ENCODE results near the gene QDPR. TPM values are rescaled to one million over a fixed set of nuclear protein-coding genes. Genes with fewer than 3 reads are reported as not detected.

QDPR gene
- total RNA-seq, 4 donors from 2014 or later, result 17.2 to 58.7 (median 35.5) TPM

DNA sequence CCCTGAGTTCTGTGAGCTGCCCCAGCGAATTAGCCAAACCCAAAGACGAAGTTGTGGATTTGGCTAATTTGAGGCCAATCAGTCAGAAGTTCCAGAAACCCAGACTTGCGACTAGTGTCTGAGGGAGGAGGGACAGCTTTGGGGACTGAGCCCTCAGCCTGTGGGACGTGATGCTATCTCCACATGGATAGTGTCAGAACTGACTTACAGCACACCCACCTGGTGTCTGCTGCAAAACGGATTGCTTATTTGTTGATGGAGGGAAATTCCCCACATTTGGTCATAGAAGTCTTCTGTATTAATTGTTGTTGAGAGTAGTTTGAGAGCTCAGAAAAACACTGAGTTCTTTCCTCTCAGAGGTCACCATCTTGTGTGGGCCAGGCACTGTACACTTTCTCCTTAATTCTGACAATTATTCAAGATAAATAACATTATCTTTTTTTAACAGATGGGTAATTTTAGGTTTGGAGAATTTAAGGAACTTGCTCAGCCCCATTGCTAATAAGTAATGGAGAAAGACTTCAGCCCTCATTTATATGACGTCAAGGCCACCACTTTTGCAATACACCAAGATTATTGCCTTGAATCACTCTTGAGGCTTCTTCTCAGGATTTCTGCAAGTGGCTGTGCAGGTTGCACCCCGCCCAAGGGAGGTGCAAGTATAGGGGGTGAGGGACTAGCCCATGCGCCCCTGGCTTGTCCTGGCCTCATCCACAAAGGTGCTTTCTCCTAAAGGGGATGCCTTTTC lies 19.8 kb upstream of the QDPR start:
- no peak for ATAC-seq (ENCODE audit: low FRiP score)
- TF ChIP-seq, protein P1, sequence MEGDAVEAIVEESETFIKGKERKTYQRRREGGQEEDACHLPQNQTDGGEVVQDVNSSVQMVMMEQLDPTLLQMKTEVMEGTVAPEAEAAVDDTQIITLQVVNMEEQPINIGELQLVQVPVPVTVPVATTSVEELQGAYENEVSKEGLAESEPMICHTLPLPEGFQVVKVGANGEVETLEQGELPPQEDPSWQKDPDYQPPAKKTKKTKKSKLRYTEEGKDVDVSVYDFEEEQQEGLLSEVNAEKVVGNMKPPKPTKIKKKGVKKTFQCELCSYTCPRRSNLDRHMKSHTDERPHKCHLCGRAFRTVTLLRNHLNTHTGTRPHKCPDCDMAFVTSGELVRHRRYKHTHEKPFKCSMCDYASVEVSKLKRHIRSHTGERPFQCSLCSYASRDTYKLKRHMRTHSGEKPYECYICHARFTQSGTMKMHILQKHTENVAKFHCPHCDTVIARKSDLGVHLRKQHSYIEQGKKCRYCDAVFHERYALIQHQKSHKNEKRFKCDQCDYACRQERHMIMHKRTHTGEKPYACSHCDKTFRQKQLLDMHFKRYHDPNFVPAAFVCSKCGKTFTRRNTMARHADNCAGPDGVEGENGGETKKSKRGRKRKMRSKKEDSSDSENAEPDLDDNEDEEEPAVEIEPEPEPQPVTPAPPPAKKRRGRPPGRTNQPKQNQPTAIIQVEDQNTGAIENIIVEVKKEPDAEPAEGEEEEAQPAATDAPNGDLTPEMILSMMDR (IDR thresholded peaks at IDR 0.05), result no peak
- DNase-seq (ENCODE audit: low spot score), result no peak

DNA sequence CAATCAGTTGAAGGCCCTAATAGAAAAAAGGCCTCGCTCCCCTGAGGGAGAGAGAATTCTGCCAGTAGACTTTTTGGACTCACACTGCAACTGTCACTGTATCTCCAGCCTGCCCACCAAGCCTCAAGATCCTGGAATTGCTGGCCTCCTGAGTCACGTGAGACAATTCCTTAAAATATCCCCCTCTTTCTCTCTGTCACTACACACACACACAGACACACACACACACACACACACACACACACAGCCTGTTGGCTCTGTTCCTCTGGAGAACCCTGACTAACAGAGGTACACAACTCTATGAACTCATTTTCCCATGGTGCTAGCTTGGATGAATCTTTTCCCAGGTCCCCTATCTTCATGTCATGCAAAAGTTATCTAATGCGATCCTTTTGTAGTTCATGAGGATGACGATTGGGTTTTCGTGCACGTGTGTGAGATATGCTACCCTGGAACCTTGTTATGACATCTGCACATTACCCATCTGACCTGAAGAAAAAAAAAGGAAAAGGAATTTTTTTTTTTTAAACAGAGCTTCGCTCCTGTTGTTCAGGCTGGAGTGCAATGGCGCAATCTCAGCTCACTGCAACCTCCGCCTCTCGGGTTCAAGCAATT lies 16.8 kb upstream of the QDPR start:
- no peak for ATAC-seq (ENCODE audit: low FRiP score)
- TF ChIP-seq, protein P1 (IDR thresholded peaks at IDR 0.05), result no peak
- no peak for DNase-seq (ENCODE audit: low spot score)

DNA sequence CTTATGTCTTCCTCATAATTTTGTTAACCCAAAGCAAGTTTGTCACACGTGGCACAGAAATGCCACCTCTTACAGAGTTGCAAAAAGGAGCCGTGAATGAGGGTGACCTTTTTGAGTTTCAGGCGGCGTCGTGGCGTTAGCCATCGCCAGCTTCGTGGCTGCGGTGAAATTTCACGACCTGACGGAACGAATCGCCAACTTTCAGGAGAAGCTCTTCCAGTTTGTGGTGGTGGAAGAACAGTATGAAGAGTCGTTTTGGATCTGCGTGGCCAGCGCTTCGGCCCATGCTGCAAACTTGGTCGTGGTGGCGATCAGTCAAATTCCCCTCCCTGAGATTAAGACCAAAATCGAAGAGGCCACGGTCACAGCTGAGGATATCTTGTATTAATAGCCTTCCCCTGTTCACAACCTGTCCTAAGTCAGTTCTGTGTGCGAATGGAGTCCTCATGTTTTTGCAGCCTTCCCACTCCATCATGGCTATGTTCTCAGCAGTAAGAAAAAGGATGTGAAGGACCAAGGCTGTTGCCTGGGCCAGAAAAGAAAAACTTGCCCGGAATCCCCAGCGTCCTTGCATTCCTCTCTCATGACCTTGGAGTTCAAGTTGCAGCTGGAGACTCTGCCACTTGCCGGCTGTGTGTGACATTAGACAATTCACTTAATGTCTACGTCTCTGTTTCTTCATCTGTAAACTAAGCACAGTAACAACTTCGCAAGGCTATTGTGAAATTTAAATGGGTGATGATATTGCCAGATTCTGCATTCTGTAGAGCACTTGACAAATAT lies 15.0 kb upstream of the QDPR start:
- TF ChIP-seq, protein P1 (IDR thresholded peaks at IDR 0.05), result no peak
- no peak for ATAC-seq (ENCODE audit: low FRiP score)

GRCh38 chr4:17523662-17524061 lies 11.8 kb upstream of the QDPR start:
- no peak for ATAC-seq (ENCODE audit: low FRiP score)
- DNase-seq (ENCODE audit: low spot score), result no peak
- TF ChIP-seq, protein P1 (IDR thresholded peaks at IDR 0.05), result no peak

More for the DNA sequence above, 15.0 kb upstream of the QDPR start:
- DNase-seq (ENCODE audit: low spot score), result no peak

DNA sequence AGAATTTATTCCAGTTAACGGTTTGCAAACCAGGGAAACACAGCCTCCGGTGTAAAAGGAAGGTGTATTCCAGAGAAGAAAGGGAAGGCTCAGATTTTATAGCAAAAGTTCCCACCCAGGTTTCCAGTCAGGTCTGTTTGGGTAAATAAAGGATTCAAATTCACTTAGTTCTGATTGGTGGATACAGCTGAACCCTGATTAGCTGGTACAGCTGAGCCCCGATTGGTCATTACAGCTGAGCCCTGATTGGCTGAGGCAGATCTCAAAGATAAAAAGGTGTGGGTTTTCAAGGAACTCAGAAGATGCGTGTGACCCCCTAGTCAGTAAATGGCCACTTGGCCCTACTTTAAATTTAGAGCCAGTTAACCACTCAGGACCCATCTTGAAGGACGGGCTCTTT lies 9.7 kb upstream of the QDPR start:
- no peak for ATAC-seq (ENCODE audit: low FRiP score)
- TF ChIP-seq, protein P1 (IDR thresholded peaks at IDR 0.05), result no peak
- DNase-seq (ENCODE audit: low spot score), result no peak

DNA sequence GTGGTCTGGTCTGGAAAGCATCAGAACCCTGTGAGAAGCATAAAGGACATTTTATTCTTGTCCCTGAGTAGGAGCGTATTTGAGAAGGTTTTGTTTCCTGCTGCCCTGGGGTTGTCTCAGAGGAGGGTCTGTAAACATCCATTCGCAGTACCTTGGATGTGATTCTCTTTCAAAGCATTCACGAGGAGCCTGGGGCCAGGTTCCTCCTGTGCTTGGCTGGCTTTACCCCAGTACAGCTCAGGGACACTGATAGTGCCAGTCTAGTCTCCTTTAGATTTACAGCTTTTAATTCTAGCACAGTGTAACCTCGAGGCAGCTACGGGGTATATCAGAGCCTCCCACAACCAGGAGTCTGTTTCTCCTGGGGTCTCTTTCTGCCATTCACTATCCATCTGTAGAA lies 5.8 kb upstream of the QDPR start:
- no peak for DNase-seq (ENCODE audit: low spot score)
- ATAC-seq (ENCODE audit: low FRiP score), result no peak

More for the DNA sequence above, 5.8 kb upstream of the QDPR start:
- TF ChIP-seq, protein P1 (IDR thresholded peaks at IDR 0.05), result no peak
